ENCODE measurements around the gene MIA.
"Not testable (repeated sequence)": the region's sequence is repeated elsewhere in the genome, so short reads cannot be mapped to it uniquely, and the experiment has no call there.

MIA gene

DNA sequence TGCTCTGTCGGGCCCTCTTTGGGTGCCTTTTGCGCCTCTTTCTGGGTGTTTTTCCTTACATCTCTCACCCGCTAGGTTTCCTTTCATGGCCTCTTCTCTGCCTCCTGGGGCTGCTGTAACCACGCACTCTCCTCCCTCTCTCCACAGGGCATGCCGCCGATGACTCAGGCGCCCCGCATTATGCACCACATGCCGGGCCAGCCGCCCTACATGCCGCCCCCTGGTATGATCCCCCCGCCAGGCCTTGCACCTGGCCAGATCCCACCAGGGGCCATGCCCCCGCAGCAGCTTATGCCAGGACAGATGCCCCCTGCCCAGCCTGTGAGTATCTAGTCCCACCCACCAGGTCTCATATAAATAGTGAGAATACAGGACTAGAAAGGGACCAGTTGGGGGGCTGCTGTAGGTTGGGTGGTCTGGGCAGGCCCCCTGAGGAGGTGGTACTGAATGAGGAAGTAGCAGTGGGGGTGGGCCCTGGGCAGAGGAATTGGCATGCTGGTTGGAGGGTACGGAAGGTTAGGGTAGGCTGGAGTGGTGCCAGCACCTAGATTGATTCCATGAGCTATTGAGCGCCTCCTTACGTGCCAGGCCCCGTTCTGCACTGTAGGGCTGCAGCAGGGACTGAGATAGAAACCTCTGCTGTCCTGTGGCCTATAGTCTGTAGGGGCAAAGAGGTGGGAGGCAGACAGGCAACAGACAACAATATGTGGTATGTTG is 12.4 kb upstream of the MIA start:
- no peak for TF ChIP-seq CTCF (IDR thresholded peaks at IDR 0.05; ENCODE audit: insufficient read depth, missing control alignments)
- FAIRE-seq (no peak), DNase-seq (ENCODE audit: insufficient read length, low spot score) (no peak)

- no peak for FAIRE-seq
These were observed 11.8 kb upstream of the MIA start for GRCh38 chr19:40763526-40763925.

DNA sequence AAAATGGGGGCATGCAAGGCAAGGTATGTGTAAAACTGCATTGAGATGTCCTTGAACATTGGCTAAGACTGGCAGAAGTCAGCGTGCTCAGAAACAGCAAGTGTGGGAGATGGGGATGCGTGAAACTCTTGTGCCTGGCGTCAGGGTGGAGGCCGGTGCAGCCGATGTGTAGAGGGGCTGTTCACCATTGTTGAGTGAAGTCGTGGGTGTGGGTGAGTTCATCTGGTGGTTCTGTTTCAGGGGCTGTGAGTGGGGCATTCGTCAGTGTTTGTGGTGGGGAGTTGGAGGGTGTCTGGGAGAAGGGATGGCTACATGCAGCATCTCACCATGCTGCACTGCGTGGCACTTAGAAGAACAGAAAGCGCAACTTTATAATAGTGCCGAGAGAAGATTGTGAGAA is 11.4 kb upstream of the MIA start:
- DNase-seq (ENCODE audit: insufficient read length, low spot score) (no peak), FAIRE-seq (no peak)
- no peak for TF ChIP-seq CTCF (IDR thresholded peaks at IDR 0.05; ENCODE audit: insufficient read depth, missing control alignments)

More at GRCh38 chr19:40763526-40763925, 11.8 kb upstream of the MIA start:
- DNase-seq (ENCODE audit: insufficient read length, low spot score): no peak
- TF ChIP-seq CTCF (IDR thresholded peaks at IDR 0.05; ENCODE audit: insufficient read depth, missing control alignments): no peak

- FAIRE-seq; DNase-seq (ENCODE audit: insufficient read length, low spot score): not testable (repeated sequence)
These were observed 8.9 kb upstream of the MIA start for GRCh38 chr19:40766385-40766784.

- DNase-seq (ENCODE audit: insufficient read length, low spot score) (no peak), FAIRE-seq (no peak)
- TF ChIP-seq CTCF (IDR thresholded peaks at IDR 0.05; ENCODE audit: insufficient read depth, missing control alignments): no peak
These were observed 6.5 kb upstream of the MIA start for GRCh38 chr19:40768869-40769268.

DNA sequence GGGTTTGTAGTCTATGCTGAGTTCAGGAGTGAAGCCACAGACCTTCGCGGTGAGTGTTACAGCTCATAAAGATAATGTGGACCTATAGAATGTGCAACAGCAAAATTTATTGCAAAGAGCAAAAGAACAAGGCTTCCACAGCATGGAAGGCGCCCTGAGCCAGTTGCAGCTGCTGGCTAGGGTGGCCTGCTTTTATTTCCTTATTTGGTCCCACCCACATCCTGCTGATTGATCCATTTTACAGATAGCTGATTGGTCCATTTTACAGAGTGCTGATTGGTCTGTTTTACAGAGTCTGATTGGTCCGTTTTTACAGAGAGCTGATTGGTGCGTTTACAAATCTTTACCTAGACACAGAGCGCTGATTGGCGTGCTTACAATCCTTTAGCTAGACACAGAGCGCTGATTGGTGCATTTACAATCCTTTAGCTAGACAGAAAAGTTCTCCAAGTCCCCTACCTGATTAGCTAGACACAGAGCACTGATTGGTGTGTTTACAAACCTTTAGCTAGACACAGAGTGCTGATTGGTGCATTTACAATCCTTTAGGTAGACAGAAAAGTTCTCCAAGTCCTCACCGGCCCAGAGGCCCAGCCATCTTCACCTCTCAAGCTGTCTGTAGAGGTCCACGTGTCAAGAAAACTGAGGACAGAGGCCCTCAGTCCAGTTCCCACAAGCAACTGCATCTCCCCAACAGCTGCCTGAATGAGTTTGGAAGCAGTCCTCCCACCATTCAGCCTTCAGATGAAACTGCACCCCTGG is 4.0 kb upstream of the MIA start:
- DNase-seq (ENCODE audit: insufficient read length, low spot score); FAIRE-seq: not testable (repeated sequence)

GRCh38 chr19:40775632-40776022 is 306 bp downstream of the MIA start:
- FAIRE-seq (no peak), DNase-seq (ENCODE audit: insufficient read length, low spot score) (no peak)
- no peak for TF ChIP-seq CTCF (IDR thresholded peaks at IDR 0.05; ENCODE audit: insufficient read depth, missing control alignments)

GRCh38 chr19:40776364-40776763 is 1.0 kb downstream of the MIA start:
- DNase-seq (ENCODE audit: insufficient read length, low spot score) (no peak), FAIRE-seq (no peak)
- TF ChIP-seq CTCF (IDR thresholded peaks at IDR 0.05; ENCODE audit: insufficient read depth, missing control alignments): no peak

Measured in D721Med (cell line).